HEK293T (cell line): ENCODE data around the gene EIPR1.

Source experiments
- ARNT ChIP-seq: fragments of 450-650 bp; IDR thresholded peaks from 2 replicates; pipeline ENCODE4 v1.6.1; 2017; ENCODE audit warnings: mild to moderate bottlenecking
- BHLHE40 ChIP-seq: fragments of 450-650 bp; IDR thresholded peaks from 2 replicates; pipeline ENCODE4 v1.6.1; 2016; ENCODE audit warnings: mild to moderate bottlenecking, moderate library complexity, borderline replicate concordance
- HDGF ChIP-seq: fragments of 450-650 bp; IDR thresholded peaks from 2 replicates; pipeline ENCODE4 v1.6.1; 2017; ENCODE audit warnings: antibody characterized with exemption, borderline replicate concordance
- SP1 ChIP-seq: fragments of 450-650 bp; IDR thresholded peaks from 2 replicates; pipeline ENCODE4 v1.6.1; 2017
- SUZ12 ChIP-seq: fragments of 450-650 bp; IDR thresholded peaks from 2 replicates; pipeline ENCODE4 v1.6.1; 2016; ENCODE audit warnings: mild to moderate bottlenecking
- ZNF384 ChIP-seq: fragments of 450-650 bp; IDR thresholded peaks from 2 replicates; pipeline ENCODE4 v1.6.1; 2016

DNA sequence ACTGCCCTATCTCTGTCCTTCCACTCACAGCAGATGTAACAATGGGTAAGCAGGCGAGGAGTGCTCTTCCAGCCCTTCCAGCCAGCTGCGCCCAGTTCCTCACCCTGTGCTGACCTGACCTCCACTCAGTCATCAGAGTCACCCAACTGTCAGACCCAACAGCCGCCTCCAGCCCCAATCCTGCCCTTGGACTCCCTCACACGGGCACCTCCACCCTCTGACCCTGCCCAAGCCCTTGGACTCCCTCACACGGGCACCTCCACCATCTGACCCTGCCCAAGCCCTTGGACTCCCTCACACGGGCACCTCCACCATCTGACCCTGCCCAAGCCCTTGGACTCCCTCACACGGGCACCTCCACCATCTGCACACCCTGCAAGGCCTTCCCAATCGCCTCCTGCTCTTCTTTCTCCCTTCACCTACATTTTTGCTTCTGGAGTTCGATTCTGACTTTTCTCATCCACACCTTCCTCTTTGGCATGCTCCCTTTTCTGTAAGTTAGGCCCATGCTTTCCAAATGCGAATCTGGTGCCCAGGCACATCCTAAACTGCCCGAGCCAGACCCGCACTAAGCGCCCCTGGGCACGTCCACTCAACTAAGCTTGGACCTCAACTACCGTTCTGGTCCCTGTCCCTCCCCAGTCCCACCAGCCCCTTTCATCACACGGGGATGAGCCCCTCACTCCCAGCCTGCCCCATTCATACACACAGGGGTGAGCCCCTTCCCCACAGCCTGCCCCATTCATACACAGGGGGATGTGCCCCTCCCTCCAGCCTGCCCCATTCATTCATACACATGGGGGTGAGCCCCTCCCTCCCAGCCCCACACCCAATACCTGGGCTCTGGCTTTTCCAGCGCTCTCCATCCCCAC lies 15.9 kb downstream of the EIPR1 start:
- no peak for TF ChIP-seq ARNT
- no peak for TF ChIP-seq SP1
- no peak for TF ChIP-seq BHLHE40
- TF ChIP-seq ZNF384: no peak
- no peak for TF ChIP-seq HDGF
- TF ChIP-seq SUZ12: no peak
